ENCODE data around the gene IFT122.

IFT122 gene

GRCh38 chr3:129559565-129560079 lies 119.6 kb downstream of the IFT122 start:
- DNase-seq = no peak

- no peak for DNase-seq
These were observed 120.3 kb downstream of the IFT122 start for GRCh38 chr3:129560269-129560787.

- DNase-seq = no peak
These were observed 121.0 kb downstream of the IFT122 start for GRCh38 chr3:129560911-129561594.

- no peak for DNase-seq
These were observed 121.7 kb downstream of the IFT122 start for GRCh38 chr3:129561619-129562248.

GRCh38 chr3:129562803-129563202 lies 122.8 kb downstream of the IFT122 start:
- DNase-seq = no peak

- DNase-seq = no peak
These were observed 123.3 kb downstream of the IFT122 start for GRCh38 chr3:129563332-129563731.

GRCh38 chr3:129563850-129564535 lies 124.0 kb downstream of the IFT122 start:
- no peak for DNase-seq

- no peak for DNase-seq
These were observed 125.1 kb downstream of the IFT122 start for GRCh38 chr3:129564981-129565644.

- DNase-seq = no peak
These were observed 125.9 kb downstream of the IFT122 start for GRCh38 chr3:129565902-129566301.

- no peak for DNase-seq
These were observed 127.2 kb downstream of the IFT122 start for GRCh38 chr3:129567176-129567705.

- DNase-seq = no peak
These were observed 127.9 kb downstream of the IFT122 start for GRCh38 chr3:129567939-129568338.

GRCh38 chr3:129569856-129570255 lies 129.8 kb downstream of the IFT122 start:
- DNase-seq = no peak
